Epithelial cell of proximal tubule (primary cell): ENCODE data around the gene CAPN10. TPM values are rescaled to one million over a fixed set of nuclear protein-coding genes. Genes with fewer than 3 reads are reported as not detected.

ENCODE experiments used
- DNase-seq: peaks from one replicate; pipeline ENCODE4 v3.0.0-alpha.2; 2011; ENCODE audit warnings: low read depth
- H3K4me3 ChIP-seq: 2 replicates; pipeline ENCODE4 v1.5.1; 2011; ENCODE audit warnings: low read depth, mild to moderate bottlenecking, low read length
- CTCF ChIP-seq: conservative IDR thresholded peaks from 2 replicates; pipeline ENCODE4 v1.5.1; 2012; ENCODE audit warnings: low read depth, mild to moderate bottlenecking, low read length
- total RNA-seq: library from RNA; depleted of rRNA; stranded (reverse); fragments of >200 nt; gene quantifications from 2 replicates; pipeline ENCODE4 v1.2.3, GENCODE V29; 2015

The CAPN10 gene
- total RNA-seq, 1 donor from 2014 or later = 31.9 TPM

- no peak for TF ChIP-seq CTCF
- peak overlapping the region; percentile 70 for H3K4me3 ChIP-seq
- DNase-seq = no peak
These were observed 17.6 kb upstream of the CAPN10 start for GRCh38 chr2:240568678-240569522.

- TF ChIP-seq CTCF = no peak
- no peak for DNase-seq
- H3K4me3 ChIP-seq = peak overlapping the region; percentile 70
These were observed 17.0 kb upstream of the CAPN10 start for GRCh38 chr2:240569523-240569997.

- no peak for DNase-seq
- TF ChIP-seq CTCF = no peak
- no peak overlapping the region for H3K4me3 ChIP-seq
These were observed 16.5 kb upstream of the CAPN10 start for GRCh38 chr2:240569998-240570530.

GRCh38 chr2:240570531-240571313, 15.8 kb upstream of the CAPN10 start:
- H3K4me3 ChIP-seq = no peak overlapping the region
- no peak for TF ChIP-seq CTCF
- no peak for DNase-seq

GRCh38 chr2:240571314-240571973, 15.1 kb upstream of the CAPN10 start:
- DNase-seq = no peak
- no peak overlapping the region for H3K4me3 ChIP-seq
- no peak for TF ChIP-seq CTCF

- DNase-seq = no peak
- H3K4me3 ChIP-seq = no peak overlapping the region
- no peak for TF ChIP-seq CTCF
These were observed 14.1 kb upstream of the CAPN10 start for GRCh38 chr2:240572141-240573031.
